ENCODE data around the gene NDUFAF7. TPM values are rescaled to one million over a fixed set of nuclear protein-coding genes. Genes with fewer than 3 reads are reported as not detected.

The NDUFAF7 gene
- 34.3 and 38.0 TPM in 2 replicates for total RNA-seq (2022)
- percentile 86 among the genes with signal in this experiment for Bru-seq, nascent RNA
- percentile 87 among the genes with signal in this experiment for BruChase-seq, experiment 1, labeled RNA remaining after a 2-hour chase
- BruChase-seq, experiment 2, labeled RNA remaining after a 6-hour chase: percentile 85 among the genes with signal in this experiment
- long read RNA-seq, transcript NDUFAF7-201 (10 exons, 2,176 nt): major isoform, 39 of 64 reads
- long read RNA-seq, partial matches to known transcripts: 7 of 64 reads
- long read RNA-seq, other reads (novel, unspliced or antisense): 18 of 64 reads

DNA sequence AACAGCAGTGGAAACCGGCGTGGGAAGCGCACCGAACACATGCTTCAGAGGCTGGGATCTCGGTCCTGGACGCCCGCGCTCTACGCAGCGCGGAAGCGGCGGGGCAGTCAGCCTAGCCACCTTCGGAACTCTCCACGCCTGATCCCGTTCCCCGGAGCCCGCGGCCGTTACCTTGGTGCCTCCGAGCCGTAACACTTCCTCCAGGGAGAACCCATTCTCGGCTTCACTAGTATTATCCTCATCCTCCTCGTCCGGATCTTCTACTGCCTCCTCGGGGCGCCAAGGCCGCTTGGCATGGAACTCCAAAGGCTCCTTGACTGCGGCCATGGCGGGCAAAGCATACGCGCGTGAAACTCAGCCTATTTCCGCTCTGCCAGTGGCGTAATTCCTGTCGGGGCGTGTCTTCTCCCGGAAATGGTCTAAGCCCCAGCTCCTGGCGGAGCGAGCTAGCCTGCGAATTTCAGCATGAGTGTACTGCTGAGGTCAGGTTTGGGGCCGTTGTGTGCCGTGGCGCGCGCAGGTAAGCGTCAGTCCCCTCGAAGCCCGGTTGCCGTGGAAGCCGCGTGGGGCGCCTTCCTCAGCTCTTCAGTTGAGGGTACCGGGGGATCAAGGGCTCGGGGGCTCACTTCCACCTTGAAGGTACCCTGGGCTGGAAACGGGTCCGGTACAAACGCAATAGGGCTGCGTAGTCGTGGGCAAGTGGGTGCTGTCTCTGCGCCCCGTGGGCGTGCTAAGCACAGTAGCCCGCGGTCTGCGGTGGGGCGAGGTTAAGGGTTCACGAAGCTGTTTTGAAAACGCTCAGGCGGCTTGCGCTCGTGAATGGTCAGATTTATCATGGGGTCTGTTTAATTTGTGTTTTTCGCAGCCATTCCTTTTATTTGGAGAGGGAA is at the start of gene NDUFAF7, which contains the start of gene CEBPZ:
TSS of gene NDUFAF7 (plus strand) at position 418 of the 890 bp plus-strand sequence. CDS start at position 466, 48 bp downstream.
TSS of gene CEBPZ (minus strand) at position 356 of the 890 bp plus-strand sequence. CDS start at position 327, 29 bp downstream.
- BruUV-seq (replicated peaks): no TSS peak
- intact Hi-C loops (cut with micrococcal nuclease; ENCODE audit: unreplicated experiment): loop anchor here (1.0 kb wide), 2 partner anchors 35 to 60 kb away; partner anchors contain the start of gene CEBPZOS

DNA sequence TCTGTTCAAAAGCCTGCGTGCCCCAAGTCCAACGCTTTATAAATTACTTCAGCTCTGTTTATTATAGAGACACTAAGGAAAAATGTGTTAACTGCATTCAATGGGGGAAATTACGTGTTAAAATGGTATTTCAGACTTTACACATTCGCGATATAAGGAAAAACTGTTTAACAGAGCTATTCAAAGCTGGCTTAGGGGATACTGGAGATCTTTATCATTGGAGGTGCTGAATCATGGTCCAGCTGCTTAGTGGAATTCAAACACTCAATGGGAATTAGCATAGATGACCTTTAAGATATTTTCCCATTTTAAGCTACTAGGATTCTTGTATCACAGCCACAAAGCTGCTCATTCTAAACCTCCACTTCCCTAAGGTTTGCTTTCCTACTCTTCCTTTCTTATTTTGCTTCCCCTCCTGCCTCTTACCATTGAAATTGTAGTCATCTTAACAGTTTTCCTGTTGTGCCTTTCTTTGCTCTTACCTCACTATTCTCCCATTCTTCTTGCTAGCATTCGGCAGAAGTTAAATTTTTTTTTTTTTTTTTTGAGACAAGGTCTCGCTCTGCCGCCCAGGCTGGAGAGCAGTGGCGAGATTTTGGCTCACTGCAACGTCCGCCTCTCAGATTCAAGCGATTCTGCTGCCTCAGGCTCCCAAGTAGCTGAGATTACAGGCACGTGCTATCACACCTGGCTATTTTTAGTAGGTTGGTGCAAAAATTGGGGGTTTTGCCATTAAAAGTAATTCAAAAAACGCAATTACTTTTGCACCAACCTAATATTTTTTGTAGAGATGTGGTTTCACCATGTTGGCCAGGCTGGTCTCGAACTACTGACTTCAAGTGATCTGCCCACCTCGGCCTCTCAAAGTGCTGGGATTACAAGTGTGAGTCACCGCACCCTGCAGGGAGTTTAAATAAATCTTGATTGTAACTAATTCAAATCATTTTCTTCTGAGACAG is 49.5 kb upstream of the NDUFAF7 start:
- peaks cover 6% of the 10 kb centered on the region for H3K4me1 ChIP-seq
- ChIA-PET POLR2A (no interaction called here), CTCF (no interaction called here)
- no peak for TF ChIP-seq CTCF (IDR thresholded peaks at IDR 0.05; ENCODE audit: insufficient read depth in 1 of 2, low read depth in 1 of 2, low read length in 1 of 2, severe bottlenecking in 1 of 2, unreplicated experiment in 1 of 2)
- Mint-ChIP-seq H3K36me3 (ENCODE audit: insufficient read depth, unreplicated experiment) (no peaks in the 10 kb centered on the region), H3K9me3 (ENCODE audit: unreplicated experiment) (no peaks in the 10 kb centered on the region), H3K4me1 (ENCODE audit: low read depth, unreplicated experiment) (peaks cover 25% of the 10 kb centered on the region), H3K27me3 (ENCODE audit: insufficient read depth, unreplicated experiment) (no peaks in the 10 kb centered on the region), H3K27ac (ENCODE audit: unreplicated experiment) (peak overlapping the region; percentile 17), H3K4me3 (ENCODE audit: unreplicated experiment) (peak overlapping the region; percentile 5)
- no peak overlapping the region for H3K4me3 ChIP-seq (ENCODE audit: low read depth, low read length)
- no peak for DNase-seq
- H3K9me3 ChIP-seq: no peaks in the 10 kb centered on the region
- intact Hi-C loops (cut with micrococcal nuclease; ENCODE audit: unreplicated experiment): no loop called here
- BruUV-seq (replicated peaks): no TSS peak
- no peaks in the 10 kb centered on the region for H3K36me3 ChIP-seq (ENCODE audit: control insufficient read depth, insufficient read depth, low read length)
- H3K27me3 ChIP-seq (replicated peaks; ENCODE audit: control insufficient read depth, insufficient read depth, low read length): no peaks in the 10 kb centered on the region

More for the DNA sequence above, at the start of gene NDUFAF7, which contains the start of gene CEBPZ:
- Mint-ChIP-seq H3K4me1 (ENCODE audit: low read depth, unreplicated experiment) (peaks cover 7% of the 10 kb centered on the region), H3K9me3 (ENCODE audit: unreplicated experiment) (peaks cover 8% of the 10 kb centered on the region), H3K4me3 (ENCODE audit: unreplicated experiment) (no peak within 1 kb of the TSS), H3K36me3 (ENCODE audit: insufficient read depth, unreplicated experiment) (peaks cover 35% of the 10 kb centered on the region), H3K27me3 (ENCODE audit: insufficient read depth, unreplicated experiment) (no peaks in the 10 kb centered on the region), H3K27ac (ENCODE audit: unreplicated experiment) (no peak within 1 kb of the TSS)
- ChIA-PET POLR2A (interaction anchor here (0.6 to 1.8 kb wide), 6 partner anchors 10 to 1520 kb away, joined by 3 to 10 read pairs (median 4); partner anchors contain the start of gene SRSF7), CTCF (interaction anchor here (0.6 to 0.7 kb wide), 3 partner anchors 21 to 322 kb away, joined by 3 read pairs; no protein-coding TSS in a partner anchor)
- Histone ChIP-seq H3K9me3 (no peaks in the 10 kb centered on the region), H3K4me3 (ENCODE audit: low read depth, low read length) (peak within 1 kb of the TSS; percentile 98), H3K27me3 (replicated peaks; ENCODE audit: control insufficient read depth, insufficient read depth, low read length) (no peaks in the 10 kb centered on the region), H3K36me3 (ENCODE audit: control insufficient read depth, insufficient read depth, low read length) (peaks cover 7% of the 10 kb centered on the region), H3K4me1 (peaks cover 11% of the 10 kb centered on the region)
- no peak for TF ChIP-seq CTCF (IDR thresholded peaks at IDR 0.05; ENCODE audit: insufficient read depth in 1 of 2, low read depth in 1 of 2, low read length in 1 of 2, severe bottlenecking in 1 of 2, unreplicated experiment in 1 of 2)
- DNase-seq: peak; percentile 91 to 92

All from Caco-2 (cell line).